BJ (cell line): Measurements from ENCODE around the gene LINC00237. TPM values are rescaled to one million over a fixed set of nuclear protein-coding genes. Genes with fewer than 3 reads are reported as not detected.

Source experiments
- CTCF ChIA-PET: fragments of 350-600 bp; formaldehyde crosslinking; extraction: SDS; loops from one replicate; lab custom pipeline; 2021; ENCODE audit warnings: antibody characterized with exemption, inconsistent platforms; lab: Yijun Ruan, JAX
- POLR2A ChIA-PET: fragments of 300-600 bp; sonication (Branson Sonifier 250); formaldehyde crosslinking; extraction: SDS; loops from one replicate; lab custom pipeline; 2021; ENCODE audit warnings: antibody characterized with exemption; lab: Charles Lee
- DNase-seq: peaks from one replicate; pipeline ENCODE4 v3.0.0-alpha.2; 2011; ENCODE audit warnings: low read depth
- H3K27me3 ChIP-seq: 2 replicates; pipeline ENCODE4 v1.6.0; 2011; ENCODE audit warnings: low read length; ENCODE audit not compliant: control insufficient read depth, insufficient read depth
- H3K36me3 ChIP-seq: 2 replicates; pipeline ENCODE4 v1.5.1; 2011; ENCODE audit warnings: low read length; ENCODE audit not compliant: control insufficient read depth, insufficient read depth
- H3K4me3 ChIP-seq: 2 replicates; pipeline ENCODE4 v1.5.1; 2011; ENCODE audit warnings: low read depth, mild to moderate bottlenecking, control low read depth, low read length
- CTCF ChIP-seq: IDR thresholded peaks from 2 replicates; pipeline ENCODE4 v1.5.1; 2011; ENCODE audit warnings: low read depth, mild to moderate bottlenecking, control low read depth, inconsistent platforms, low read length, moderate library complexity; ENCODE audit not compliant: insufficient read depth
- polyA plus RNA-seq: library from polyadenylated mRNA; depleted of rRNA; stranded (reverse); fragments of >200 nt; gene quantifications from 2 replicates; pipeline ENCODE4 v1.2.3, GENCODE V29; 2011

The LINC00237 gene
- polyA plus RNA-seq, 1 experiment = not detected

GRCh38 chr20:21102603-21103311, 3.4 kb downstream of the LINC00237 start:
- no peak for DNase-seq
- ChIA-PET CTCF (interaction anchor here (1.5 kb wide), 1 partner anchor 23 kb away, joined by 10 read pairs; the partner anchor contains the start of gene KIZ), POLR2A (no interaction called here)
- no peak overlapping the region; the same call in 1 of the 2 replicates for H3K4me3 ChIP-seq
- H3K27me3 ChIP-seq = peaks cover 71% of the 10 kb centered on the region
- TF ChIP-seq CTCF = no peak
- no peaks in the 10 kb centered on the region for H3K36me3 ChIP-seq

GRCh38 chr20:21101932-21102575, 4.1 kb downstream of the LINC00237 start:
- POLR2A ChIA-PET = no interaction called here
- peaks cover 69% of the 10 kb centered on the region for H3K27me3 ChIP-seq
- no peak for TF ChIP-seq CTCF
- no peak overlapping the region for H3K4me3 ChIP-seq
- CTCF ChIA-PET = interaction anchor here (1.5 kb wide), 1 partner anchor 24 kb away, joined by 10 read pairs; the partner anchor contains the start of gene KIZ
- no peaks in the 10 kb centered on the region for H3K36me3 ChIP-seq
- DNase-seq = no peak

- Histone ChIP-seq H3K4me3 (no peak overlapping the region), H3K27me3 (peaks cover 66% of the 10 kb centered on the region), H3K36me3 (no peaks in the 10 kb centered on the region)
- TF ChIP-seq CTCF = no peak
- POLR2A ChIA-PET = no interaction called here
- DNase-seq = no peak
- CTCF ChIA-PET = interaction anchor here (1.5 kb wide), 2 partner anchors 24 to 404 kb away, joined by 3 to 10 read pairs; partner anchors contain the start of gene KIZ
Observed at GRCh38 chr20:21101453-21101931, 4.7 kb downstream of the LINC00237 start.

GRCh38 chr20:21100578-21101452, 5.3 kb downstream of the LINC00237 start:
- no peak overlapping the region for H3K4me3 ChIP-seq
- no peak for TF ChIP-seq CTCF
- H3K27me3 ChIP-seq = peaks cover 59% of the 10 kb centered on the region
- ChIA-PET POLR2A (no interaction called here), CTCF (interaction anchor here (1.4 to 1.5 kb wide), 2 partner anchors 16 to 404 kb away, joined by 3 to 4 read pairs; no protein-coding TSS in a partner anchor)
- H3K36me3 ChIP-seq = no peaks in the 10 kb centered on the region
- no peak for DNase-seq
